ENCODE measurements around the gene SHMT2.
"Not testable (repeated sequence)": the region's sequence is repeated elsewhere in the genome, so short reads cannot be mapped to it uniquely, and the experiment has no call there.

The SHMT2 gene

DNA sequence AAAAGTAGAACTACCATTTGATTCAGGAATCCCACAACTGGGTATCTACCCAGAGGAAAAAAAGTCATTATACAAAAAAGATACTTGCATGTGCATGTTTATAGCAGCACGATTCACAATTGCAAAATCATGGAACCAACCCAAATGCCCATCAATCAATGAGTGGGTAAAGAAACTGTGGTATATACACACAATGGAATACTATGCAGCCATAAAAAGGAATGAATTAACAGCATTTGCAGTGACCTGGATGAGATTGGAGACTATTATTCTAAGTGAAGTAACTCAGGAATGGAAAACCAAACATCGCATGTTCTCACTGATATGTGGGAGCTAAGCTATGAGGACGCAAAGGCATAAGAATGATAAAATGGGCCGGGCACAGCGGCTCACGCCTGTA, 46.7 kb downstream of the SHMT2 start:
- H3K4me1 ChIP-seq (ENCODE audit: control insufficient read depth, insufficient read depth, low read length); H3K27ac ChIP-seq (ENCODE audit: low read length); H3K9me3 ChIP-seq (ENCODE audit: control insufficient read depth in 2 of 2, low read length in 2 of 2); H3K27me3 ChIP-seq (ENCODE audit: control insufficient read depth in 1 of 2, insufficient read depth in 2 of 2, low read length in 2 of 2); H3K4me3 ChIP-seq (ENCODE audit: low read length in 2 of 2); H3K9ac ChIP-seq (ENCODE audit: low read length in 2 of 2): not testable (repeated sequence)
- H3K36me3 ChIP-seq (ENCODE audit: control insufficient read depth in 2 of 2, insufficient read depth in 2 of 2, low read length in 2 of 2): peaks cover 27 to 42% of the 10 kb centered on the region in 2 donors

DNA sequence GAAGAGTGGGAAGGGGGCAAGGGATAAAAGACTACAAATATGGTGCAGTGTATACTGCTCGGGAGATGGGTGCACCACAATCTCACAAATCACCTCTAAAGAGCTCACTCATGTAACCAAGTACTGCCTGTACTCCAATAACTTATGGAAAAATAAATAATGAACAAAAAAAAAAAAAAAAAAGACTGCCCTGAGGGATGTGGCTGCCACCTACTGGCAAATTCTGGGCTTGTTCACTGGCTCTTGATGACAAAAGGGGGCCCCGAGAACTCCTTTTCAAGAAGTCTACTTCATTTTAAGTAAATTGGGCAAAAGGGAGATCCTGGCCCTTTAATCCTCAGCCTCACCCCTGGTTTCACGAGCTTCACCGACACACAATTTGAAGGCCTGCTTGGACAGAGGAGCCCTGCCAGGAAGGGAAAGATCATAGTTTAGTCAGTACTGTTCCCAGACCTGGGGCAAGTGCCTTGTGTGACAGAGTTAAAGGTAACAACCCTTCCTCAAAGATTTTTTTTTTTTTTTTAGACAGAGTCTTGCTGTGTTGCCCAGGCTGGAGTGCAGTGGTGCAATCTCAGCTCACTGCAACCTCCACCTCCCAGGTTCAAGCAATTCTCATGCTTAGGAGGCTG, 47.5 kb downstream of the SHMT2 start:
- Histone ChIP-seq H3K36me3 (ENCODE audit: control insufficient read depth in 2 of 2, insufficient read depth in 2 of 2, low read length in 2 of 2) (peaks cover 24 to 42% of the 10 kb centered on the region in 2 donors), H3K27me3 (ENCODE audit: control insufficient read depth in 1 of 2, insufficient read depth in 2 of 2, low read length in 2 of 2) (no peaks in the 10 kb centered on the region), H3K4me3 (ENCODE audit: low read length in 2 of 2) (no peak overlapping the region), H3K9ac (ENCODE audit: low read length in 2 of 2) (no peak overlapping the region), H3K4me1 (ENCODE audit: control insufficient read depth, insufficient read depth, low read length) (peaks cover 4% of the 10 kb centered on the region), H3K9me3 (ENCODE audit: control insufficient read depth in 2 of 2, low read length in 2 of 2) (no peaks in the 10 kb centered on the region), H3K27ac (ENCODE audit: low read length) (no peak overlapping the region)

DNA sequence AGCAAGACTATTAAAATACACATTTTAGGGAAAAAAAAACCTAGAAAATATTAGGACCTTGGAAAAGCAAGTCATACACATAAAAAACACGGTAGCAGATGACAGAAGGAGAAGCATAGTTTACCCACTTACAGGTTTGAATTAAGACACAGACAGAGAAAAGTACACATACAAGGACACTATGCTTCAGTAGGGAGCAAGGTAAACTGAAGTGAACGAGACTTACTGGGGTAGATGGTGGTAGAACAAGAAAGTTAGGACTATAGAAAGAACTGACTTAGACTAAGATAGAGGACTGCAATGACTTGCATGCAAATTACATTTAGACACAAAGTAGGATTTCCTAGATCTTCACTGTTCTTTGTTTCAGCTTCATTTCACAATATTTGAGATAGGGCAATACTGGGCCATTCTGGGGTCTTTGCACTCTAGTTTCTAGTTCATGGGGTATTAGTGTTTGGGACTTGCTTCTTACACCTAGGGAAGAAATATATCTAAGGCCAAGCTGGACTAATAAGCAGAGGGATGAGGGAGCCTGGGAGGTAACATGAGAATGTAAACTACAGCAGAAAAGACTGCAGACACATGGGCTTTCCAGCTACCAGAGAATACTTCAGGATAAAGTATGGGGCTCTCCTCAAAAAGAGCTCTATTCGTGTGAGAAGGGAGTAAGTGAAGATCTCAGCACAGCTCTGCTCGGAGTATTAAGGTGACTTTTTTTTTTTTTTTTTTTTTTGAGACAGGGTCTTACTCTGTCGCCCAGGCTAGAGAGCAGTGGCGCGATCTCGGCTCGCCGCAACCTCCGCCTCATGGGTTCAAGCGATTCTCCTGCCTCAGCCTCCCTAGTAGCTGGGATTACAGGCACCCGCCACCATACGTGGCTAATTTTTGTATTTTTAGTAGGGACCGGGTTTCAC, 49.2 kb downstream of the SHMT2 start:
- Histone ChIP-seq H3K9ac (ENCODE audit: low read length in 2 of 2) (no peak overlapping the region), H3K4me3 (ENCODE audit: low read length in 2 of 2) (no peak overlapping the region), H3K4me1 (ENCODE audit: control insufficient read depth, insufficient read depth, low read length) (peaks cover 4% of the 10 kb centered on the region), H3K27ac (ENCODE audit: low read length) (no peak overlapping the region), H3K9me3 (ENCODE audit: control insufficient read depth in 2 of 2, low read length in 2 of 2) (no peaks in the 10 kb centered on the region), H3K27me3 (ENCODE audit: control insufficient read depth in 1 of 2, insufficient read depth in 2 of 2, low read length in 2 of 2) (no peaks in the 10 kb centered on the region), H3K36me3 (ENCODE audit: control insufficient read depth in 2 of 2, insufficient read depth in 2 of 2, low read length in 2 of 2) (peaks cover 19 to 42% of the 10 kb centered on the region in 2 donors)

DNA sequence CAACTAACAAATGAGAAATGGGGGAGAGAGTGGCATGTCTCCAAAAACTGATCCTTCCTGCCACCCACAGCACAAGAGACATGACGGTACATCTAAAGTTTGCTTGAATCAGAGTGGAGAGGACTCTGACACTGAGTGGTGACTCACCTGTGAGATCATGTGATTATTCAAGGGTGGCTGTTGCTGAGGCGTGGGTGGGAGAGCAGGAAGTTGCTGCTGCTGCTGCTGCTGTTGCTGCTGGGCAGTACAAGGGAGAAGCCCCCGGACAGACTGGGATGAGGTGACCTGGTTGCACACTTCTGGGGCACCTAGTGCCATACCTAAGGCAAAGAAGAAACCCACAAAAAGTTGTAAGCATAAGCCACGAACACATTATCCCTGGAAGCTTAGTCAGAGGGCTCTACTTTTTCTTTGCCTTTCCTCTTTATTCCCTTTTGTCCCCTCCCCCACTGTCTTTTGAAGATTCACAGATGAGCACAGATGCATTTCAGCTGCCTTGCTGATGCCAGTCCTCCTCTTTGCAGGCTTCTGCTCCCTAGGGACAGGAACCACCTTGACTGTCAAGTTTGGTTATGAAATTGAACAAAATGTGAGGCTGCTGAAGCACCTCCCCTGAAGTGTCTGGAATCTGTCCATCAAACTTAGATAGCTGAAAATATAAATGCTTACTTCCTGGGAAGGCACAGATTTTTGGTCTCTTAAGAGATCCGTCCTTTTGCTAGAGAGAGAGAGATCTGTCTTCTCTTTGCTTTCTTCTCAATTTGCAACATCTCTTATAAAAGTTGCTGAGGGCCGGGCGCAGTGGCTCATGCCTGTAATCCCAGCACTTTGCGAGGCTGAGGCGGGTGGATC, 50.9 kb downstream of the SHMT2 start:
- Histone ChIP-seq H3K4me1 (ENCODE audit: control insufficient read depth, insufficient read depth, low read length) (peaks cover 4% of the 10 kb centered on the region), H3K36me3 (ENCODE audit: control insufficient read depth in 2 of 2, insufficient read depth in 2 of 2, low read length in 2 of 2) (peaks cover 23 to 44% of the 10 kb centered on the region in 2 donors), H3K27me3 (ENCODE audit: control insufficient read depth in 1 of 2, insufficient read depth in 2 of 2, low read length in 2 of 2) (no peaks in the 10 kb centered on the region), H3K27ac (ENCODE audit: low read length) (peak overlapping the region; percentile 11), H3K4me3 (ENCODE audit: low read length in 2 of 2) (no peak overlapping the region), H3K9ac (ENCODE audit: low read length in 2 of 2) (peak overlapping the region in 1 of 2 donors; percentile 2), H3K9me3 (ENCODE audit: control insufficient read depth in 2 of 2, low read length in 2 of 2) (no peaks in the 10 kb centered on the region)

DNA sequence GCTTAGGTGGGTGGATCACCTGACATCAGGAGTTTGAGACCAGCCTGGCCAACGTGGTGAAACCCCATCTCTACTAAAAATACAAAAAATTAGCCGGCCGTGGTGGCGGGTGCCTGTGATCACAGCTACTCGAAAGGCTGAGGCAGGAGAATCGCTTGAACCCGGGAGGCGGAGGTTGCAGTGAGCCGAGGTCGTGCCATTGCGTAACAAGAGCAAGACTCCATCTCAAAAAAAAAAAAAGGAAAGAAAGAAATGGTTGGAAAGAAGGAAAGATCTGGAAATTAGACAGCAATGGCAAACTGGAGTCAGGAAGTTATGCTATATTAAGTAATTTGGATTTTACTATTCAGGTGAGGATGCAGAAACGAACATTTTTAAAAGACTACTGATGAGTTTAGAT, 52.6 kb downstream of the SHMT2 start:
- not testable (repeated sequence) for H3K9ac ChIP-seq (ENCODE audit: low read length in 2 of 2); H3K27ac ChIP-seq (ENCODE audit: low read length); H3K27me3 ChIP-seq (ENCODE audit: control insufficient read depth in 1 of 2, insufficient read depth in 2 of 2, low read length in 2 of 2); H3K4me3 ChIP-seq (ENCODE audit: low read length in 2 of 2); H3K9me3 ChIP-seq (ENCODE audit: control insufficient read depth in 2 of 2, low read length in 2 of 2); H3K4me1 ChIP-seq (ENCODE audit: control insufficient read depth, insufficient read depth, low read length)
- peaks cover 29 to 48% of the 10 kb centered on the region in 2 donors for H3K36me3 ChIP-seq (ENCODE audit: control insufficient read depth in 2 of 2, insufficient read depth in 2 of 2, low read length in 2 of 2)
